IMR-90 (cell line): ENCODE data around the gene PRKAG1. TPM values are rescaled to one million over a fixed set of nuclear protein-coding genes. Genes with fewer than 3 reads are reported as not detected.
A peak's percentile ranks its signal among the peaks of the same experiment; 100 is the strongest.

Experiments
- ATAC-seq: fragments of 200-7000 bp; cut with Tn5 transposase; 2 replicates; pipeline ENCODE4 v1.9.1; 2020; ENCODE audit warnings: low read depth, mild to moderate bottlenecking, moderate library complexity
- BruUV-seq: library from RNA; stranded (reverse); fragments of 400-500 nt; replicated peaks from 2 replicates; lab custom pipeline; 2021; lab: Mats Ljungman, UMichigan
- CTCF ChIA-PET: fragments of 300-600 bp; formaldehyde crosslinking; extraction: SDS; loops from one replicate; lab custom pipeline; 2021; ENCODE audit warnings: antibody characterized with exemption; lab: Yijun Ruan, JAX
- POLR2A ChIA-PET: fragments of 300-600 bp; sonication (Branson Sonifier 250); formaldehyde crosslinking; loops from one replicate; lab custom pipeline; 2022; ENCODE audit warnings: antibody characterized with exemption; ENCODE audit not compliant: unreplicated experiment; lab: Charles Lee
- DNase-seq: peaks from one replicate; pipeline ENCODE4 v3.0.0; 2013
- H2AFZ ChIP-seq: replicated peaks from 2 replicates; pipeline ENCODE3; 2013; ENCODE audit warnings: low read length, mild to moderate bottlenecking; ENCODE audit not compliant: poor library complexity
- H2AK5ac ChIP-seq: 2 replicates; pipeline ENCODE4 v1.6.1; 2013; ENCODE audit warnings: low read depth, low read length, inconsistent platforms
- H2AK9ac ChIP-seq: replicated peaks from 2 replicates; pipeline ENCODE3; 2013; ENCODE audit warnings: mild to moderate bottlenecking, low read depth, low read length, moderate library complexity; ENCODE audit not compliant: poor library complexity
- H2BK120ac ChIP-seq: 2 replicates; pipeline ENCODE4 v1.6.1; 2013; ENCODE audit warnings: low read depth, low read length, inconsistent platforms
- H2BK15ac ChIP-seq: 3 replicates; pipeline ENCODE4 v1.6.1; 2013; ENCODE audit warnings: low read depth, low read length, inconsistent platforms
- H2BK20ac ChIP-seq: 2 replicates; pipeline ENCODE4 v1.6.1; 2013; ENCODE audit warnings: low read depth, mild to moderate bottlenecking, inconsistent platforms, low read length, moderate library complexity
- H2BK5ac ChIP-seq: 2 replicates; pipeline ENCODE4 v1.6.1; 2013; ENCODE audit warnings: mild to moderate bottlenecking, low read depth, low read length, inconsistent platforms; ENCODE audit not compliant: poor library complexity, severe bottlenecking
- H3K14ac ChIP-seq: replicated peaks from 2 replicates; pipeline ENCODE4 v1.6.1; 2013; ENCODE audit warnings: low read depth, low read length, inconsistent platforms
- H3K18ac ChIP-seq: 2 replicates; pipeline ENCODE4 v1.6.1; 2013; ENCODE audit warnings: low read depth, low read length, control low read depth
- H3K23ac ChIP-seq: 2 replicates; pipeline ENCODE4 v1.6.1; 2013; ENCODE audit warnings: low read depth, low read length, inconsistent platforms
- H3K27ac ChIP-seq: 2 replicates; pipeline ENCODE4 v1.5.1; 2013; ENCODE audit warnings: mild to moderate bottlenecking, control low read depth, low read length; ENCODE audit not compliant: insufficient read depth
- H3K27me3 ChIP-seq: 2 replicates; pipeline ENCODE4 v1.6.1; 2013; ENCODE audit warnings: low read length; ENCODE audit not compliant: control insufficient read depth, insufficient read depth
- H3K36me3 ChIP-seq: 2 replicates; pipeline ENCODE4 v1.6.1; 2013; ENCODE audit warnings: low read length, mixed read lengths; ENCODE audit not compliant: control insufficient read depth, insufficient read depth
- H3K4ac ChIP-seq: 2 replicates; pipeline ENCODE4 v1.6.1; 2013; ENCODE audit warnings: low read depth, low read length, inconsistent platforms
- H3K4me1 ChIP-seq: 2 replicates; pipeline ENCODE4 v1.6.1; 2013; ENCODE audit warnings: low read length, mixed read lengths; ENCODE audit not compliant: control insufficient read depth, insufficient read depth
- H3K4me2 ChIP-seq: 2 replicates; pipeline ENCODE4 v1.6.1; 2013; ENCODE audit warnings: low read depth, mild to moderate bottlenecking, control low read depth, low read length, moderate library complexity
- H3K4me3 ChIP-seq: 2 replicates; pipeline ENCODE4 v1.5.1; 2013; ENCODE audit warnings: low read depth, mild to moderate bottlenecking, control low read depth, low read length, moderate library complexity; ENCODE audit not compliant: insufficient read depth
- H3K56ac ChIP-seq: 2 replicates; pipeline ENCODE4 v1.6.1; 2013; ENCODE audit warnings: low read length, inconsistent platforms; ENCODE audit not compliant: insufficient read depth; ENCODE audit errors: extremely low read depth
- H3K79me1 ChIP-seq, 2 experiments: 2 replicates each; pipeline ENCODE4 v1.6.1; 2013; ENCODE audit warnings: low read length in 2 of 2, inconsistent platforms in 1 of 2, low read depth in 1 of 2
- H3K9ac ChIP-seq: 2 replicates; pipeline ENCODE4 v1.6.1; 2013; ENCODE audit warnings: low read depth, low read length, control low read depth
- H3K9me1 ChIP-seq: 2 replicates; pipeline ENCODE4 v1.6.1; 2013; ENCODE audit warnings: low read length, inconsistent platforms; ENCODE audit not compliant: insufficient read depth
- H3K9me3 ChIP-seq: 2 replicates; pipeline ENCODE4 v1.6.1; 2013; ENCODE audit warnings: low read length; ENCODE audit not compliant: control insufficient read depth, insufficient read depth
- H4K20me1 ChIP-seq: 2 replicates; pipeline ENCODE4 v1.6.1; 2013; ENCODE audit warnings: low read length, inconsistent platforms; ENCODE audit not compliant: insufficient read depth
- H4K5ac ChIP-seq: 2 replicates; pipeline ENCODE4 v1.6.1; 2013; ENCODE audit warnings: mild to moderate bottlenecking, low read depth, low read length, control low read depth
- H4K8ac ChIP-seq, 2 experiments: 2 replicates each; pipeline ENCODE4 v1.6.1; 2013; ENCODE audit warnings: low read depth in 2 of 2, low read length in 2 of 2, control low read depth in 1 of 2, inconsistent platforms in 1 of 2
- H4K91ac ChIP-seq: 2 replicates; pipeline ENCODE4 v1.6.1; 2013; ENCODE audit warnings: low read depth, low read length, inconsistent platforms; ENCODE audit not compliant: insufficient read depth
- BHLHE40 ChIP-seq: fragments of 150-350 bp; IDR thresholded peaks from 2 replicates; pipeline ENCODE4 v1.6.1; 2016; ENCODE audit warnings: mild to moderate bottlenecking, low read depth, low read length
- CEBPB ChIP-seq: IDR thresholded peaks from 2 replicates; pipeline ENCODE4 v1.6.1; 2012; ENCODE audit warnings: low read depth, low read length, improper control_type of control experiment
- CHD1 ChIP-seq: IDR thresholded peaks from 2 replicates; pipeline ENCODE4 v1.6.1; 2012; ENCODE audit warnings: low read depth, low read length, improper control_type of control experiment
- CTCF ChIP-seq: conservative IDR thresholded peaks from 2 replicates; pipeline ENCODE4 v1.5.1; 2012; ENCODE audit warnings: mild to moderate bottlenecking, low read depth, low read length, improper control_type of control experiment
- ELK1 ChIP-seq: fragments of 150-350 bp; IDR thresholded peaks from 2 replicates; pipeline ENCODE4 v1.6.1; 2016; ENCODE audit warnings: low read depth, mild to moderate bottlenecking, low read length, moderate library complexity, borderline replicate concordance
- FOS ChIP-seq: fragments of 150-350 bp; IDR thresholded peaks from 2 replicates; pipeline ENCODE4 v1.6.1; 2016; ENCODE audit warnings: low read depth, low read length
- MAFK ChIP-seq: IDR thresholded peaks from 2 replicates; pipeline ENCODE4 v1.6.1; 2012; ENCODE audit warnings: low read depth, low read length, improper control_type of control experiment
- MAZ ChIP-seq: IDR thresholded peaks from 2 replicates; pipeline ENCODE4 v1.6.1; 2012; ENCODE audit warnings: low read depth, mild to moderate bottlenecking, low read length, improper control_type of control experiment, moderate library complexity, borderline replicate concordance
- MXI1 ChIP-seq: IDR thresholded peaks from 2 replicates; pipeline ENCODE4 v1.6.1; 2012; ENCODE audit warnings: low read depth, mild to moderate bottlenecking, low read length, moderate library complexity, borderline replicate concordance
- NFE2L2 ChIP-seq: fragments of 150-350 bp; IDR thresholded peaks from 2 replicates; pipeline ENCODE4 v1.6.1; 2016; ENCODE audit warnings: low read depth, mild to moderate bottlenecking, low read length
- POLR2A ChIP-seq: IDR thresholded peaks from 2 replicates; pipeline ENCODE4 v1.6.1; 2012; ENCODE audit warnings: mild to moderate bottlenecking, low read depth, low read length
- RAD21 ChIP-seq: IDR thresholded peaks from 2 replicates; pipeline ENCODE4 v1.6.1; 2012; ENCODE audit warnings: low read length, improper control_type of control experiment
- RCOR1 ChIP-seq: IDR thresholded peaks from 2 replicates; pipeline ENCODE4 v1.6.1; 2012; ENCODE audit warnings: mild to moderate bottlenecking, low read length, improper control_type of control experiment; ENCODE audit not compliant: insufficient replicate concordance
- RFX5 ChIP-seq: IDR thresholded peaks from 2 replicates; pipeline ENCODE4 v1.8.0; 2012; ENCODE audit warnings: low read depth, mild to moderate bottlenecking, low read length, moderate library complexity
- SMC3 ChIP-seq: fragments of 150-350 bp; IDR thresholded peaks from 2 replicates; pipeline ENCODE4 v1.6.1; 2016; ENCODE audit warnings: low read depth, mild to moderate bottlenecking, antibody characterized with exemption, low read length, moderate library complexity
- USF2 ChIP-seq: fragments of 150-350 bp; IDR thresholded peaks from 2 replicates; pipeline ENCODE4 v1.6.1; 2017; ENCODE audit warnings: mild to moderate bottlenecking, antibody characterized with exemption, low read length, low read depth
- WGBS, 2 experiments: methylation state at CpG; one replicate each; pipeline versions ENCODE4 v1.1.5 to v1.1.7; 2013; ENCODE audit warnings: missing lambda C conversion rate in 2 of 2; ENCODE audit not compliant: insufficient read length in 1 of 2; ENCODE audit errors: extremely low coverage in 2 of 2; 5-methylcytosine and 5-hydroxymethylcytosine counted together
- dilution Hi-C: fragments of 300-500 bp; cut with HindIII; formaldehyde crosslinking; loops from one replicate; pipeline ENCODE4 v1.14.3; 2018; ENCODE audit warnings: low sequenced_read_pairs; ENCODE audit not compliant: unreplicated experiment
- in situ Hi-C: fragments of 300-500 bp; cut with MboI; formaldehyde crosslinking; loops from 3 replicates; pipeline ENCODE4 v1.14.3; 2019; ENCODE audit warnings: low sequenced_read_pairs, inconsistent platforms, mixed read lengths
- intact Hi-C: fragments of 100-400 bp; cut with micrococcal nuclease; formaldehyde crosslinking; loops from 2 replicates; pipeline ENCODE4 v1.10.0; 2022
- polyA plus RNA-seq, 3 experiments: library from polyadenylated mRNA; depleted of rRNA; stranded (reverse); fragments of >200 nt; gene quantifications; 2 replicates each; pipeline ENCODE4 v1.2.3, GENCODE V29; 2012; ENCODE audit warnings: low replicate concordance in 1 of 3
- total RNA-seq: library from RNA; depleted of rRNA; stranded (reverse); fragments of >200 nt; gene quantifications from 2 replicates; pipeline ENCODE4 v1.2.3, GENCODE V29; 2012

The PRKAG1 gene
- total and polyA plus RNA-seq, 2 of the 4 experiments (the other 2 are of a cell fraction): 81.1 to 106 TPM

- dilution Hi-C loops (no loop called here), in situ Hi-C loops (no loop called here), intact Hi-C loops (no loop called here)
- no peak overlapping the region for H2BK20ac ChIP-seq
- no peak overlapping the region for H4K8ac ChIP-seq
- no peak overlapping the region for H3K9ac ChIP-seq
- no peak overlapping the region for H2BK120ac ChIP-seq
- H2AK5ac ChIP-seq: no peak overlapping the region
- no peak overlapping the region for H3K56ac ChIP-seq
- no peak overlapping the region for H4K91ac ChIP-seq
- TF ChIP-seq MXI1 (no peak), CHD1 (no peak), SMC3 (no peak), POLR2A (no peak), CTCF (no peak), NFE2L2 (no peak), RFX5 (no peak), FOS (no peak), MAFK (no peak), MAZ (no peak), USF2 (no peak), RCOR1 (no peak), ELK1 (no peak), CEBPB (no peak), BHLHE40 (no peak), RAD21 (no peak)
- H3K23ac ChIP-seq: peak overlapping the region; percentile 29; the same call in 1 of the 2 replicates
- ATAC-seq (peak; percentile 49), DNase-seq (peak; percentile 38)
- H2BK15ac ChIP-seq: no peak overlapping the region
- no peak overlapping the region for H3K18ac ChIP-seq
- H3K4ac ChIP-seq: no peak overlapping the region
- no peak overlapping the region for H2AFZ ChIP-seq
- WGBS, 2 experiments: 100% methylated on average over 1 of the region's 3 CpGs; no CpG with 5 or more reads in 1 of the 2 experiments
- H3K14ac ChIP-seq: no peak overlapping the region; the same call in 1 of the 2 replicates
- no peak overlapping the region for H3K4me2 ChIP-seq
- H3K9me1 ChIP-seq: peaks cover 11% of the 10 kb centered on the region
- POLR2A ChIA-PET: no interaction called here
- peaks cover 3% of the 10 kb centered on the region for H3K4me1 ChIP-seq
- CTCF ChIA-PET: interaction anchor here (1.7 kb wide), 1 partner anchor 13 kb away, joined by 7 read pairs; no protein-coding TSS in a partner anchor
- no peak overlapping the region for H3K4me3 ChIP-seq
- no peaks in the 10 kb centered on the region for H3K9me3 ChIP-seq
- peaks cover 20 to 42% of the 10 kb centered on the region in 2 experiments for H3K79me1 ChIP-seq
- H3K27ac ChIP-seq: no peak overlapping the region
- no peak overlapping the region for H4K5ac ChIP-seq
- H2AK9ac ChIP-seq: peak overlapping the region; percentile 16
- peaks cover 11% of the 10 kb centered on the region for H4K20me1 ChIP-seq
- H3K36me3 ChIP-seq: peaks cover 18% of the 10 kb centered on the region
- no TSS peak for BruUV-seq
- H2BK5ac ChIP-seq: no peak overlapping the region
- no peaks in the 10 kb centered on the region for H3K27me3 ChIP-seq
Observed at GRCh38 chr12:49010092-49010668, 8.4 kb downstream of the PRKAG1 start.
